ENCODE data around the gene RNF212. TPM values are rescaled to one million over a fixed set of nuclear protein-coding genes. Genes with fewer than 3 reads are reported as not detected.

The RNF212 gene
- total RNA-seq, 2 experiments from 2014 or later, result 0.87 to 1.4 TPM

GRCh38 chr4:1112174-1112820 lies 1.1 kb downstream of the RNF212 start:
- Mint-ChIP-seq H3K27ac (no peak overlapping the region), H3K27me3 (peaks cover 18% of the 10 kb centered on the region), H3K36me3 (no peaks in the 10 kb centered on the region), H3K4me1 (ENCODE audit: low read depth) (no peaks in the 10 kb centered on the region), H3K4me3 (no peak overlapping the region), H3K9me3 (no peaks in the 10 kb centered on the region)
- ChIA-PET POLR2A (no interaction called here), CTCF (no interaction called here)
- no peak for DNase-seq
- intact Hi-C loops (cut with micrococcal nuclease), result no loop called here

GRCh38 chr4:1111259-1111809 lies 2.0 kb downstream of the RNF212 start:
- ChIA-PET CTCF (no interaction called here), POLR2A (no interaction called here)
- Mint-ChIP-seq H3K36me3 (no peaks in the 10 kb centered on the region), H3K4me3 (no peak overlapping the region), H3K27ac (no peak overlapping the region), H3K4me1 (ENCODE audit: low read depth) (no peaks in the 10 kb centered on the region), H3K27me3 (peaks cover 18% of the 10 kb centered on the region), H3K9me3 (no peaks in the 10 kb centered on the region)
- intact Hi-C loops (cut with micrococcal nuclease), result no loop called here
- DNase-seq, result no peak

- no peak for DNase-seq
- Mint-ChIP-seq H3K4me1 (ENCODE audit: low read depth) (no peaks in the 10 kb centered on the region), H3K4me3 (no peak overlapping the region), H3K36me3 (no peaks in the 10 kb centered on the region), H3K9me3 (no peaks in the 10 kb centered on the region), H3K27ac (no peak overlapping the region), H3K27me3 (peaks cover 18% of the 10 kb centered on the region)
- intact Hi-C loops (cut with micrococcal nuclease), result no loop called here
- ChIA-PET CTCF (no interaction called here), POLR2A (no interaction called here)
Measured at GRCh38 chr4:1109898-1110506, 3.4 kb downstream of the RNF212 start.

- ChIA-PET CTCF (interaction anchor here (1.3 kb wide), 1 partner anchor 159 kb away, joined by 3 read pairs; no protein-coding TSS in a partner anchor), POLR2A (no interaction called here)
- no peak overlapping the region for H3K4me3 Mint-ChIP-seq
- intact Hi-C loops (cut with micrococcal nuclease), result no loop called here
- peaks cover 18% of the 10 kb centered on the region for H3K27me3 Mint-ChIP-seq
- no peak for DNase-seq
- no peak overlapping the region for H3K27ac Mint-ChIP-seq
- no peaks in the 10 kb centered on the region for H3K4me1 Mint-ChIP-seq (ENCODE audit: low read depth)
- no peaks in the 10 kb centered on the region for H3K9me3 Mint-ChIP-seq
- H3K36me3 Mint-ChIP-seq, result no peaks in the 10 kb centered on the region
Measured at GRCh38 chr4:1109333-1109732, 4.0 kb downstream of the RNF212 start.

- Mint-ChIP-seq H3K27ac (no peak overlapping the region), H3K9me3 (no peaks in the 10 kb centered on the region), H3K4me1 (ENCODE audit: low read depth) (no peaks in the 10 kb centered on the region), H3K36me3 (no peaks in the 10 kb centered on the region), H3K4me3 (no peak overlapping the region), H3K27me3 (peaks cover 5% of the 10 kb centered on the region)
- intact Hi-C loops (cut with micrococcal nuclease), result no loop called here
- CTCF ChIA-PET, result no interaction called here
- POLR2A ChIA-PET, result no interaction called here
- DNase-seq, result no peak
Measured at GRCh38 chr4:1105662-1106061, 7.7 kb downstream of the RNF212 start.

- Mint-ChIP-seq H3K4me1 (ENCODE audit: low read depth) (no peaks in the 10 kb centered on the region), H3K9me3 (no peaks in the 10 kb centered on the region), H3K4me3 (no peak overlapping the region), H3K36me3 (no peaks in the 10 kb centered on the region), H3K27ac (no peak overlapping the region), H3K27me3 (peaks cover 5% of the 10 kb centered on the region)
- no peak for DNase-seq
- ChIA-PET POLR2A (no interaction called here), CTCF (interaction anchor here (0.6 kb wide), 1 partner anchor 794 kb away, joined by 3 read pairs; no protein-coding TSS in a partner anchor)
- intact Hi-C loops (cut with micrococcal nuclease), result no loop called here
Measured at GRCh38 chr4:1105067-1105466, 8.3 kb downstream of the RNF212 start.

GRCh38 chr4:1104647-1105046 lies 8.7 kb downstream of the RNF212 start:
- DNase-seq, result no peak
- intact Hi-C loops (cut with micrococcal nuclease), result no loop called here
- H3K9me3 Mint-ChIP-seq, result no peaks in the 10 kb centered on the region
- H3K36me3 Mint-ChIP-seq, result no peaks in the 10 kb centered on the region
- no peaks in the 10 kb centered on the region for H3K4me1 Mint-ChIP-seq (ENCODE audit: low read depth)
- POLR2A ChIA-PET, result no interaction called here
- no peak overlapping the region for H3K27ac Mint-ChIP-seq
- no peak overlapping the region for H3K4me3 Mint-ChIP-seq
- peaks cover 2% of the 10 kb centered on the region for H3K27me3 Mint-ChIP-seq
- CTCF ChIA-PET, result interaction anchor here (0.6 kb wide), 1 partner anchor 795 kb away, joined by 3 read pairs; no protein-coding TSS in a partner anchor

GRCh38 chr4:1099684-1100335 lies 13.6 kb downstream of the RNF212 start:
- intact Hi-C loops (cut with micrococcal nuclease), result no loop called here
- DNase-seq, result no peak
- Mint-ChIP-seq H3K4me3 (no peak overlapping the region), H3K27me3 (no peaks in the 10 kb centered on the region), H3K9me3 (no peaks in the 10 kb centered on the region), H3K36me3 (no peaks in the 10 kb centered on the region), H3K4me1 (ENCODE audit: low read depth) (no peaks in the 10 kb centered on the region), H3K27ac (no peak overlapping the region)
- ChIA-PET POLR2A (interaction anchor here (0.7 kb wide), 1 partner anchor 376 kb away, joined by 4 read pairs; no protein-coding TSS in a partner anchor), CTCF (no interaction called here)

GRCh38 chr4:1099270-1099669 lies 14.1 kb downstream of the RNF212 start:
- ChIA-PET POLR2A (no interaction called here), CTCF (no interaction called here)
- H3K27ac Mint-ChIP-seq, result no peak overlapping the region

GRCh38 chr4:1098311-1098925 lies 14.9 kb downstream of the RNF212 start:
- no peak overlapping the region for H3K27ac Mint-ChIP-seq
- H3K4me1 Mint-ChIP-seq (ENCODE audit: low read depth), result no peaks in the 10 kb centered on the region
- DNase-seq, result no peak
- H3K4me3 Mint-ChIP-seq, result no peak overlapping the region
- peaks cover 2% of the 10 kb centered on the region for H3K27me3 Mint-ChIP-seq
- H3K36me3 Mint-ChIP-seq, result no peaks in the 10 kb centered on the region
- ChIA-PET POLR2A (no interaction called here), CTCF (no interaction called here)
- intact Hi-C loops (cut with micrococcal nuclease), result no loop called here
- H3K9me3 Mint-ChIP-seq, result no peaks in the 10 kb centered on the region

More at GRCh38 chr4:1099270-1099669, 14.1 kb downstream of the RNF212 start:
- no peaks in the 10 kb centered on the region for H3K36me3 Mint-ChIP-seq
- no peak overlapping the region for H3K4me3 Mint-ChIP-seq
- DNase-seq, result no peak
- H3K27me3 Mint-ChIP-seq, result no peaks in the 10 kb centered on the region
- intact Hi-C loops (cut with micrococcal nuclease), result no loop called here
- H3K9me3 Mint-ChIP-seq, result no peaks in the 10 kb centered on the region
- H3K4me1 Mint-ChIP-seq (ENCODE audit: low read depth), result no peaks in the 10 kb centered on the region

GRCh38 chr4:1097553-1097952 lies 15.8 kb downstream of the RNF212 start:
- Mint-ChIP-seq H3K27ac (no peak overlapping the region), H3K4me1 (ENCODE audit: low read depth) (no peaks in the 10 kb centered on the region), H3K9me3 (no peaks in the 10 kb centered on the region), H3K4me3 (no peak overlapping the region), H3K27me3 (peaks cover 2% of the 10 kb centered on the region), H3K36me3 (no peaks in the 10 kb centered on the region)
- ChIA-PET CTCF (no interaction called here), POLR2A (no interaction called here)
- no peak for DNase-seq
- intact Hi-C loops (cut with micrococcal nuclease), result no loop called here

GRCh38 chr4:1096841-1097240 lies 16.5 kb downstream of the RNF212 start:
- intact Hi-C loops (cut with micrococcal nuclease), result no loop called here
- Mint-ChIP-seq H3K4me3 (no peak overlapping the region), H3K4me1 (ENCODE audit: low read depth) (no peaks in the 10 kb centered on the region), H3K27me3 (peaks cover 2% of the 10 kb centered on the region), H3K27ac (no peak overlapping the region), H3K9me3 (no peaks in the 10 kb centered on the region), H3K36me3 (no peaks in the 10 kb centered on the region)
- no peak for DNase-seq
- POLR2A ChIA-PET, result no interaction called here
- CTCF ChIA-PET, result no interaction called here

All from activated CD4-positive, alpha-beta memory T cell treated with anti-CD3 and anti-CD28 coated beads for 36 hours (primary cell).